Measurements from ENCODE around the gene SYT8. TPM values are rescaled to one million over a fixed set of nuclear protein-coding genes. Genes with fewer than 3 reads are reported as not detected.
A peak's percentile ranks its signal among the peaks of the same experiment; 100 is the strongest.

SYT8 gene
- total and polyA plus RNA-seq, 2 of the 8 experiments (the other 6 are each of a cell fraction or from before 2014, with no cell fraction given): not detected

GRCh38 chr11:1807264-1807995 lies 27.4 kb upstream of the SYT8 start:
- no peak overlapping the region for H4K91ac ChIP-seq (replicated peaks; ENCODE audit: insufficient read length, low read length)
- H3K14ac ChIP-seq (ENCODE audit: insufficient read length): no peak overlapping the region
- no peak overlapping the region for H3K9ac ChIP-seq (replicated peaks in 1 of 4; ENCODE audit: extremely low read depth in 1 of 4, low read depth in 3 of 4, low read length in 3 of 4)
- H3K9me3 ChIP-seq (ENCODE audit: insufficient read depth in 2 of 2, low read depth in 1 of 2, low read length in 1 of 2): peaks cover 3 to 4% of the 10 kb centered on the region in 2 experiments; a peak in 2 of 4 replicates
- CTCF ChIA-PET (ENCODE audit: partially characterized antibody): interaction anchor here (0.6 to 6.8 kb wide), 17 partner anchors 8 to 1359 kb away, joined by 3 to 38 read pairs (median 4); no protein-coding TSS in a partner anchor
- H3K27me3 ChIP-seq (replicated peaks in 1 of 4; ENCODE audit: control insufficient read depth in 3 of 4, extremely low read depth in 1 of 4, insufficient read depth in 3 of 4, low read length in 3 of 4): peaks cover 0 to 2% (median 1%) of the 10 kb centered on the region in 4 experiments; a peak in 2 of 7 replicates
- H4K20me1 ChIP-seq (replicated peaks in 1 of 2; ENCODE audit: control insufficient read depth in 1 of 2, insufficient read depth in 2 of 2, low read length in 2 of 2): no peaks in the 10 kb centered on the region
- H2AK5ac ChIP-seq (ENCODE audit: low read depth, low read length): no peak overlapping the region
- H2BK5ac ChIP-seq (ENCODE audit: low read depth, low read length): no peak overlapping the region
- no peak overlapping the region for H3K23ac ChIP-seq (ENCODE audit: insufficient read length)
- no peak overlapping the region for H3K4ac ChIP-seq (replicated peaks; ENCODE audit: insufficient read length, low read depth, low read length)
- H3K36me3 ChIP-seq (ENCODE audit: control insufficient read depth in 2 of 4, insufficient read depth in 4 of 4, low read length in 3 of 4): no peaks in the 10 kb centered on the region
- H4K8ac ChIP-seq (ENCODE audit: extremely low read depth, insufficient read depth, low read length): no peak overlapping the region
- WGBS, 2 experiments (ENCODE audit: extremely low coverage in 1 of 2, insufficient coverage in 1 of 2, insufficient read length in 1 of 2, insufficient replicate concordance in 2 of 2, low coverage in 1 of 2, low lambda C conversion rate in 2 of 2, missing lambda C conversion rate in 1 of 2): 87% methylated on average over 14 of the region's 14 CpGs; no CpG with 5 or more reads in 1 of the 2 experiments
- H2BK20ac ChIP-seq (ENCODE audit: low read length): no peak overlapping the region
- POLR2A ChIA-PET (ENCODE audit: partially characterized antibody): interaction anchor here (0.7 kb wide), 1 partner anchor 9 kb away, joined by 3 read pairs; no protein-coding TSS in a partner anchor
- no peak for FAIRE-seq
- no peak overlapping the region for H4K5ac ChIP-seq (ENCODE audit: insufficient read length, low read depth, low read length)
- no peak overlapping the region for H2BK15ac ChIP-seq (ENCODE audit: low read length)
- H2AFZ ChIP-seq (ENCODE audit: low read length): no peak overlapping the region
- no peak overlapping the region for H3K27ac ChIP-seq (ENCODE audit: low read depth, low read length)
- DNase-seq (ENCODE audit: low read depth in 1 of 2, low spot score in 2 of 2): no peak
- H2BK120ac ChIP-seq (replicated peaks; ENCODE audit: low read depth, low read length): no peak overlapping the region
- H3K4me3 ChIP-seq (ENCODE audit: extremely low read depth in 1 of 4, insufficient read depth in 2 of 4, low read depth in 3 of 4, low read length in 4 of 4): no peak overlapping the region
- no peaks in the 10 kb centered on the region for H3K79me2 ChIP-seq (ENCODE audit: control insufficient read depth in 1 of 2, insufficient read depth in 2 of 2, low read length in 2 of 2)
- no peaks in the 10 kb centered on the region for H3K79me1 ChIP-seq (ENCODE audit: low read depth, low read length)
- no peak overlapping the region for H3K18ac ChIP-seq (ENCODE audit: extremely low read depth, low read length)
- no peak overlapping the region for H3K56ac ChIP-seq (replicated peaks; ENCODE audit: insufficient read length, low read depth, low read length)
- no peaks in the 10 kb centered on the region for H3K23me2 ChIP-seq (ENCODE audit: low read depth, low read length)
- H3K4me1 ChIP-seq (replicated peaks in 1 of 4; ENCODE audit: control insufficient read depth in 3 of 4, insufficient read depth in 4 of 4, low read length in 3 of 4): 0 out of 7 replicates have a peak, but pooled peaks cover 0 to 3% (median 0%) of the 10 kb centered on the region in 4 experiments
- TF ChIP-seq TAF1 (IDR thresholded peaks at IDR 0.05; ENCODE audit: low read depth, low read length): no peak
- peak; percentile 6 to 28; a peak in 1 of 4 replicates for TF ChIP-seq RAD21 (IDR thresholded peaks at IDR 0.05 in 1 of 2, conservative IDR thresholded peaks at IDR 0.05 in 1 of 2; ENCODE audit: low read depth in 2 of 2, low read length in 2 of 2)
- peak in 2 of 3 experiments; percentile 29 to 41; a peak in 3 of 4 replicates for TF ChIP-seq CTCF (IDR thresholded peaks at IDR 0.05; ENCODE audit: control extremely low read depth in 1 of 3, insufficient read depth in 1 of 3, low read depth in 1 of 3, low read length in 3 of 3)
- TF ChIP-seq PHF8 (conservative IDR thresholded peaks at IDR 0.05; ENCODE audit: low read depth, low read length): no peak
- TF ChIP-seq CTBP2 (IDR thresholded peaks at IDR 0.05; ENCODE audit: borderline replicate concordance, insufficient read depth, insufficient read length, low read length): no peak
- no peak overlapping the region for H3K4me2 ChIP-seq (ENCODE audit: insufficient read depth in 1 of 2, low read depth in 2 of 2, low read length in 2 of 2)
- H2BK12ac ChIP-seq (ENCODE audit: low read depth, low read length): no peak overlapping the region
